GM20431 (cell line): ENCODE results near the gene SYNJ2.

Experiments
- in situ Hi-C: fragments of 300-500 bp; cut with MseI, MboI; formaldehyde crosslinking; loops from one replicate; pipeline ENCODE4 v1.15.0; 2020; ENCODE audit warnings: low sequenced_read_pairs; ENCODE audit not compliant: unreplicated experiment

SYNJ2 gene

DNA sequence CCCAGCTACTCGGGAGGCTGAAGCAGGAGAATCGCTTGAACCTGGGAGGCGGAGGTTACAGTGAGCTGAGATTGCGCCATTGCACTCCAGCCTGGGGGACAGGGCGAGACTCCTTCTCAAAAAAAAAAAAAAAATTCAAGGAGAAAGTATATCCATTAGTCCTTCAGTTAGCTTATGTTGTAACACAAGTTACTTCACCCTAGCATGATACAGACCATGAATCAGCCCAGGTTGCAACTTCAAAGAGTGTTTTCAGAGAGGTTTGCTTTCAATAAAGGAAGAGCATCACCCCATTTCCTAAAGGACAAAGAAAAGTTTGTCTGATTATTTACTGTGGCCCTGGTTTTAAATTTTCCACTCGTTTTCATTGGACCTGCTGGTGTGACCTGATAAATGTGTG is 113.4 kb downstream of the SYNJ2 start:
- in situ Hi-C loops = no loop called here

DNA sequence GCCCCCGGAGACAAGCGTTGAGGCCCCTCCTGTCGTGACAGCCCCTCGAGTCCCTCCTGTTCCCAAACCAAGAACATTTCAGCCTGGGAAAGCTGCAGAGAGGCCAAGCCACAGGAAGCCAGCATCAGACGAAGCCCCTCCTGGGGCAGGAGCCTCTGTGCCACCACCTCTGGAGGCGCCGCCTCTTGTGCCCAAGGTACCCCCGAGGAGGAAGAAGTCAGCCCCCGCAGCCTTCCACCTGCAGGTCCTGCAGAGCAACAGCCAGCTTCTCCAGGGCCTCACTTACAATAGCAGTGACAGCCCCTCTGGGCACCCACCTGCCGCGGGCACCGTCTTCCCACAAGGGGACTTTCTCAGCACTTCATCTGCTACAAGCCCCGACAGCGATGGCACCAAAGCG is 114.0 kb downstream of the SYNJ2 start:
- in situ Hi-C loops = no loop called here

DNA sequence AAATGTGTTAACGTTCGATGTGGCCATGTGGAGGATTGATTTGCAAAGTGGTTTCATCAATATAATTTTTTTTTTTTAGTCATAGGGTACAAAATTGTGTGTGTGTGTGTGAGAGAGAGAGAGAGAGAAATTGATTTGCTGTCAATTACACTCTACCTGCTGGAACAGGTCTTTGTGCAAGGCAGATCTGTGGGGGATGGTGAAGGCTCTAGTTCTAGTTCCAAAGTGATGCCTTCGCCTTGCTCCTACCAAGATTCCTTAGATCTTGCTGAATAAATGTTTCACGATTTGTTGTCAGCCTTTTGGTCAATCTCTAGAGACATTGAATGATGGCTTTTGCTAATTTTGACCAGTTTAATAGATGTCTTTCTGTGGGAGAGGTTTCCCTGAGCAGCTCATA is 121.6 kb downstream of the SYNJ2 start:
- in situ Hi-C loops = no loop called here

DNA sequence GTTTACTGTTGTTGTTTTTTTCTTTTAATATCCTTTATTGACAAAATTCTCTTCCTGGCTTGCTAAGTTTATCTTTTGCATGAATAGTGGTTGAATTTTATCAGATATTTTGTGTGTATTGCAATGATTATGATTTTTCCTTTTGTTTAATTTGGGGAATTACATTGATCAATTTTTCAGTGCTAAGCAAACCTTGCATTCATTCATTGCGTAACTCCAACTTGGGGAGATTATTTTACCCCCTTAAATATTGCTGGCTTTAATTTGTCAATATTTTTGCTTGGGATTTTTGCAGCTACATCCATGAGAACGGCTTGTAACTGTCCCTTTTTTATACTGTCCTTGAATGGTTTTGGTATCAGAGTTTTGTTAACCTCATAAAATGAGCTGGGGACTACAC is 123.0 kb downstream of the SYNJ2 start:
- in situ Hi-C loops = no loop called here

DNA sequence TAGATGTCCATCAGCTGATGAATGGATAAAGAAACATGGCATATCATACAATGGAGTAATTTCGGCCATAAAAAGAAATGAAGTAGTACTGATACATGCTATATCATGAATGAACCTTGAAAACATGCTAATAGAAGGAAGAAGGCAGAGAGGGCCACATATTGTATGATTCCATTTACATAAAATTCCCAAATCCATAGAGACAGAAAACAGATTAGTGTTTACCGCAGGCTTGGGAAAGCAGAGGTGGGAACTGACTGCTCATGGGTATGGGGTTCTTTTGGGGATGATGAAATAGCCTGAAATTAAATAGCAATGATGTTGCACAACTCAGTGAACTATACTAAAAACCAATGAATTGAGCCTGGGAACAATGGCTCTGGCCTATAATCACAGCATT is 128.1 kb downstream of the SYNJ2 start:
- in situ Hi-C loops = no loop called here

DNA sequence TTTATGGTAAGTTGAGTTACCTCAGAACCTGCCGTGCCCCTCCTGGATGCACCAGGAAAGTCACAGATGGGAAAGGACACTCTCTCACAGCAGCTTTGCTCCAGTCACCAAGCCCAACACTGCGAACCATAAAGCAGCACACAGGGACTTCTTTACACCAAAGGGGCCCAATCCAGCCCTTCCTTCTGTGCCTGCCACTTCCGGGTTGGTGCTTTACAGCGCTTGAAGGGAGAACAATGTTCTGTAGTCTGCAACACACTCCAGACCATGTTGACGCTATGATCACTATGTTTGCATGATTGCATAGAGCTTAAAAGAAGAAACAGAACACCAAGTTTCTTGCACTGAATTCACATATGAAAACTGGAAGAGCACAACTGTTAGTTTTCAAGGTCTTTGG is 129.3 kb downstream of the SYNJ2 start:
- in situ Hi-C loops = no loop called here

DNA sequence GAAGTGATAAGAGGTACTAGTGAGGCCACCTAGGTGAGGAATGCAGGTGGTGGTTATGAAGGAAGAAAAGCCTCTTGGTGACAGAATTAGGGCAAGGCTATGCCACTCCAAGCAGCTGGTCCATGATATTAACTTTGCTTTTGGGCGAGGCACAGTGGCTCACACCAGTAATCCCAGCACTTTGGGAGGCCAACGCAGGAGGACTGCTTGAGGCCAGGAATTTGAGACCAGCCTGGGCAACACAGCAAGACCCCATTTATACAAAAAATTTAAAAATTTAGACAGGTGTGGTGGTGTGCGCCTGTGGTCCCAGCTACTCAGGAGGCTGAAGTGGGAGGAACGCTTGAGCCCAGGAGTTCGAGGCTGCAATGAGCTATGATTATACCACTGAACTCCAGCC is 130.3 kb downstream of the SYNJ2 start:
- in situ Hi-C loops = no loop called here

DNA sequence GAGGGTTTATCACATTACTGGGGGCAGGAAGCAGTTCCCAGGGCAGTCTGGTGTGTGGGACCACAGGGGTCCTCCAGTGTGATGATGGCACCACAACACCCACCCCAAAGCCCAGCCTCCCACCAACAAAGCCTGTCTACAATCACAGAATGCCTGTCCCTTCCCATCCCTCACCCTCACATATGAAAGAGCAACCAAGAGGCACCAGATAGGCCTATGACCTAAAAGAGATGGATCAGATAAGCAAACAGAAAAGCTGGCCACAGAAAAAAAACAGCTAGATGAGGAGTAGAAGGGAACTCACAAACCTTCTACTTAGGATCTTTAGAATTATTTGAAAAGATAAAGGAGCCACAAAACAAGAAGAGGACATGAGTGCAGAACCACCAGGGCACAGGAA is 132.1 kb downstream of the SYNJ2 start:
- in situ Hi-C loops = no loop called here

DNA sequence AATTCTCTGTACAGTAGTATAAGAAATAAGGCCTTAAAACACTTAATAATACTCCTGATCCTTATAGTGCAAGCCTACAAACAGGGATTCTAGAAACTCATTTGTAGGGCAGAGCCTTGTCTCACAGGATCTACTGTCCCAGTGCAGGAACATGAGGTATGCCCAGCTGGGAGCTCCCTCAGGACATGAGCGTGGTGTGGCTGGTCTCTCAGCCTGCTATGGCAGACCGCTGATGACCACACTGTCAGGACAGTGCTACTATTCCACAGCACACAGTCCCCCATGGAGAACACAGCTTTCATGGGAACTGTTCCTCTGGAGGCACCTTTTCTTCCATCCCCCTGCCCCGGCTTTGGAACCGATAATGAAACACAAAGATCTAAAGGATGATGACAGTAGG is 133.4 kb downstream of the SYNJ2 start:
- in situ Hi-C loops = no loop called here

DNA sequence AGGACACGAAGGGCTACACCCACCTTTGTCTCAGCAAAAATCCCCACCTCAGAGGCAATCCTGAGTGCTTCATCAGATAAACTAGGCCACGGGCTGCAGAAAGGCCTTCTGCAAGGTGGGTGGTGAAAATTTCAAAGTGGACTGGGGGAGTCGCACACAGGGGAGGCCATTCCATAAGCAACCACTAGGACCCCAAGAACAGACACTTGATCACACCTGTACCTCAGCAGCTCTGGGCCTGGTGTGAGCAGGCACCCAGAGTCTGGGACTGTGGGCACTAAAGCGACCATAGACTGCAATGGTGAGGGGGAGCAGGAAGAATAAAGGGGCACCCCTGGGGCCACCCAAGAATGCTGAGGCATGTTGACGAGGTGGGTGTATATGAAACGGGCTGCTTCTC is 133.8 kb downstream of the SYNJ2 start:
- in situ Hi-C loops = no loop called here

DNA sequence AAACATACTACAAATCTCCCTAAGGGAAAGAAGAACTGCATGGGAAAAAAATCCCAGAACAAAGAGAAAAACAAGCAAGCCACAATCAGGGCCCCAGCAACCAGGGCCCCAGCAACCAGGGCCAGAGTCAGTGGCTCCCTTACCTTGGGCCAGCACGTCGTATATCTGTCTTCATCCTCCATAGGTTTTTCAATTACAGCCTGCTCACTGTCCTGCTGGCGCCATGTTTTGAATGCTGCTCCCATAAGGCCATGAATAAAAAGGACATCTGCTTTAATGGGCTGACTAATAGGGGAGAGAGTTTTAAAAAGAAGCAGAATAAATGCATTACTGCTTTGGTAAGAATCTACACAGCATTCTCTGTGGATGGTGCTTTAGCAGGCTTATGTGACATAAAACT is 137.2 kb downstream of the SYNJ2 start:
- in situ Hi-C loops = no loop called here

DNA sequence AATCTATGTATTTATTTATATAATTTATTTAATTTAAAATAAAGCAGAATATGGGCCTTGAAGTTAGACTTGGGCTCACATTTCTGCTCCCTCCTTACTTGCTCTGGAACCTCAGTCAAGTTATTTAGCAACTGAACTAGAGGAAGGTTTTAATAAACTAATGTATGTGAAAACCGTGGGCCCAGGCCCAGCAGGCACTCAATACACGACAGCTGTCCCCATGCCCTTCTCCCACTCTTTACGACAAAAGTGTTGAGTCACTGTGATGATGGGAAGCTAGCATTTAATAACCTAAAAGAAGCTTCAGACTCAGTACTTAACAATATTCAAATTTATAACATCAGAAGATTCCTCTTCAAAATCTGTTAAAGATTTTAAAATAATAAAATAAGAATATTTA is 139.7 kb downstream of the SYNJ2 start:
- in situ Hi-C loops = no loop called here

DNA sequence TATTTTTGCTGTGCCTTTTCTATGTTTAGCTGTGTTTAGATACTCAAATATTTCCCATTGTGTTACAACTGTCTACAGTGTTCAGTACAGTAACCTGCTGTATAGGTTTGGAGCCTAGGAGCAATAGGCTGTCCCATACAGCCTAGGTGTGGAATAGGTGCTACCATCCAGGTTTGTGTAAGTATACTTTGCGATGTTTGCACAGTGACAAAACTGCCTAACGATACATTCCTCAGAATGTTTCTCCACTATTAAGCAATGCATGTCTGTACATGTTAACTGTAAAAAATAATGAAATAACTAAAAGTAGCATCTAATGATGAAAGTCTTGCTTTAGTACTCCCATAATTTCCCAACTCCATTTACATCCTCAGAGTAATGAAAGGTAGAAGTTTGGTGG is 140.4 kb downstream of the SYNJ2 start:
- in situ Hi-C loops = no loop called here

DNA sequence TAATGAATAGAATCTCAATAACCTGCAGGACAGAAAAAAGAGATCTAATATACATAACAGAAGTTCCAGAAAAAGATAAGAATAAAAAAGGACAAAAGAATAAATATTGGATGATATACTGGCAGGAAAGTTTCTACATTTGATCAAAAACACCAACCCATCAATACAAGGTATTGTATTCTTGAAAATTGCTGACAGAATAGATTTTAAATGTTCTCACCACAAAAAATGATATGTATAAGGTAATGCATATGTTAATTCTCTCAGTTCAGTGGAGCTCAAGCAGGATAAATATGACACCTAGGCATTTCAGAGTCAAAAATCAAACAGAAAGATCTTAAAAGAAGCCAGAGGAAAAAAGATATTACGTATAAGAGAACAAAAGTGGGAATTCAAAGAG is 142.6 kb downstream of the SYNJ2 start:
- in situ Hi-C loops = no loop called here

DNA sequence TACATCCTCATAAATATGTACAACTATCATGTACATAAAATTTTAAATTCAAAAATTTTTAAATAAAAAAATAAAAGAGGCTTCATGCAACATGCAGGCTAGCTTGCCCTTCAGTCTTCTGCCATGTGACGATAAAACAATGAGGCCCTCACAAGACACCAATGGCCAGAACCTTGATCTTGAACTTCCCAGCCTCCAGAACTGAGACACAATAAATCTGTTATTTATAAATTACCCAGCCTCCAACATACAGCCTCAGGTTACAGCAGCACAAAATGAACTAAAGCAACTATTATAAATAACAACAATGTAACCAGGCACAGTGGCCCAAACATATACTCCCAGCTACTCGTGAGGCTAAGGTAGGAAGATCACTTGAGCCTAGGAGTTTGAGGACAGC is 143.6 kb downstream of the SYNJ2 start:
- in situ Hi-C loops = no loop called here

DNA sequence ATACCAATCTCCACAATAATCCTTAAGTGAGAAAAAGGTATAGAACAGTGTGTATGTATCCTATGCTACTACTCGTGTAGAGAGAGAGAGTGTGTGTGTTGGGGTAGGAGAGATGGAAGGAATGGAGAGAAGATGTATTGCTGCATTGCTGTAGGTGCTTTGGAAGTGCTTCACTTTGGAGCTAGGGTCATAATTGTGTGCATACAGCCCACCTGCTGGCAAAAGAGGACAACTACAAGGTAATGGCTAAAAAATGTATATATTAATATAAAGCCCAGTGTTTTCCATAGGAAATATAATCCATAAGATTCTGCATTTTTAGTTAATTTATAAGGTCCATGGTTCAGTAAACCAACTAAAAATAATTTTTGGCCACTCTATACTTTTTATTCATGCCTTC is 150.3 kb downstream of the SYNJ2 start:
- in situ Hi-C loops = no loop called here

DNA sequence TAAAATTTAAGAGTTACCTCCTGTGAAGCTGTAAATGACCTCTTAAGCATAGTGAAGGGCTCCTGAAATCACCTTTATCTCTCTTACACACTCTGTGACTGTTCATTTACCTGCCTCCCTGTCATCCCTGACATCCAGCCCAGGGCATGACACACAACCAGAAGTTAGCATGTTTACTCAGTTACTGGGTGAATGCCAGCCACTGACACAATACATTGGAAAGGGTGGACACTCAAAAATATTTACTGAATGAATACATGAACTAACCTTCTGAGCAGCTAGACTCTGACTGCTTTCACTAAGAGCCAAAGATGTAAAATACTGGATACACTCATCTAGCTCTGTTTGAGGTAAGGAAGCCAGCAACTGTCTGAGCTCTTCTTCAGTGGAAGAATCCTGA is 161.1 kb downstream of the SYNJ2 start:
- in situ Hi-C loops = no loop called here

DNA sequence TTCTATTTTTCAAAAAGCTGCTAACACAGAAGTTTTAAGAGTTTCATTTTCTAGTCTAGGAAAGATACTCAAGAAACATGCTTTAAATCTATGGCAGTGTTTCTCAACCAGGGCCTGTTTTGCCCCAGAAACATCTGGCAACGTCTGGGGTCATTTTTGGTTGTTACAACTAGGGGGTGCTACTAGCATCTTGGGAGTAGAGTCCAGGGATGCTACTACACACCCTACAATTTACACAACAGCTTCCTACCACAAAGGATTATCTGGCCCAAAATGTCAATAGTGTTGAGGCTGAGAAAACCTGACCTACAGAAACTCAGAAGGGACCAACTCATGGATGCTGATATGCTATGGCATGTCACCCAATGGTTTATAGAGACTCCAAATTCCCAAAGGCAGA is 162.0 kb downstream of the SYNJ2 start:
- in situ Hi-C loops = no loop called here
